SK-N-SH (cell line): ENCODE measurements around the gene DTX2.
"Not testable (repeated sequence)": the region's sequence is repeated elsewhere in the genome, so short reads cannot be mapped to it uniquely, and the experiment has no call there.

Source experiments
- CTCF ChIP-seq: fragments of 200-600 bp; sonication (generic); IDR thresholded peaks from 2 replicates; pipeline ENCODE4 v1.6.1; 2017; ENCODE audit warnings: antibody characterized with exemption, mild to moderate bottlenecking, moderate library complexity
- EP300 ChIP-seq, 2 experiments: IDR thresholded peaks; 2 replicates each; pipeline versions ENCODE4 v1.4.0 to v1.6.1; 2012; ENCODE audit warnings: borderline replicate concordance in 1 of 2, low read depth in 1 of 2, low read length in 1 of 2
- FOXM1 ChIP-seq: IDR thresholded peaks from 2 replicates; pipeline ENCODE4 v1.4.0; 2012; ENCODE audit warnings: low read depth, mild to moderate bottlenecking
- IRF3 ChIP-seq: fragments of 150-350 bp; IDR thresholded peaks from 2 replicates; pipeline ENCODE4 v1.6.1; 2016; ENCODE audit warnings: mild to moderate bottlenecking, low read depth, low read length
- JUND ChIP-seq: IDR thresholded peaks from 2 replicates; pipeline ENCODE4 v1.4.0; 2012
- MAX ChIP-seq: IDR thresholded peaks from 2 replicates; pipeline ENCODE4 v1.4.0; 2012; ENCODE audit warnings: low read depth
- PBX3 ChIP-seq: IDR thresholded peaks from 2 replicates; pipeline ENCODE4; 2012
- POLR2AphosphoS5 ChIP-seq: IDR thresholded peaks from 2 replicates; pipeline ENCODE4 v1.6.1; 2012; ENCODE audit warnings: low read depth, low read length
- RAD21 ChIP-seq: IDR thresholded peaks from 2 replicates; pipeline ENCODE4 v1.6.1; 2012; ENCODE audit warnings: mild to moderate bottlenecking, low read length
- REST ChIP-seq: IDR thresholded peaks from 2 replicates; pipeline ENCODE4 v1.6.1; 2012; ENCODE audit warnings: mild to moderate bottlenecking, low read depth, low read length, moderate library complexity
- RFX5 ChIP-seq: IDR thresholded peaks from 2 replicates; pipeline ENCODE4 v1.6.1; 2012; ENCODE audit warnings: mild to moderate bottlenecking, improper control_type of control experiment, low read length
- TCF12 ChIP-seq: IDR thresholded peaks from 2 replicates; pipeline ENCODE4 v1.4.0; 2012
- YY1 ChIP-seq: IDR thresholded peaks from 2 replicates; pipeline ENCODE4 v1.4.0; 2012; ENCODE audit warnings: low read depth, mild to moderate bottlenecking

GRCh38 chr7:76417654-76418310 lies 43.7 kb upstream of the DTX2 start:
- TF ChIP-seq FOXM1; POLR2AphosphoS5; REST; CTCF; JUND; RAD21; EP300 (IDR thresholded peaks at IDR 0.05; ENCODE audit: borderline replicate concordance in 1 of 2, low read depth in 1 of 2, low read length in 1 of 2); IRF3; TCF12; PBX3; YY1; RFX5; MAX: not testable (repeated sequence)
